ENCODE measurements around the gene PTPRR.

Gene PTPRR

DNA sequence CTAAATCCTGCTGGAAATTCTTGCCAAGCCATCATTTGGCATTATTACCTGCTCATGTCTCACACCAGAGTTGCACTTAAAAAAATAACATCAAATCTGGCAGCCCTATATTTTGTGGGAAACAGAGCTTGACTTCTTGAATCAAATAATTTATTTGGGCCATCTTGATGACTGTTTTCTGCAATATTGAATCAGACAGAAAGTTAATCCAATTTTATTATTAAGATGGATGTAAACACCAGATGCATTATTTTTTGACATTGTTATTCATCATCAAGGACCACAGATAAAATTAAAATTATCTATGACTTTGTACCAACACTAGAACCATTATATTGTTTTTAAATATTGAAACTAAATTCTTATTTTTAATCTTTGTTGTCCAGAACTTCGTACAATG lies 132.9 kb downstream of the PTPRR start:
- DNase-seq, result no peak

DNA sequence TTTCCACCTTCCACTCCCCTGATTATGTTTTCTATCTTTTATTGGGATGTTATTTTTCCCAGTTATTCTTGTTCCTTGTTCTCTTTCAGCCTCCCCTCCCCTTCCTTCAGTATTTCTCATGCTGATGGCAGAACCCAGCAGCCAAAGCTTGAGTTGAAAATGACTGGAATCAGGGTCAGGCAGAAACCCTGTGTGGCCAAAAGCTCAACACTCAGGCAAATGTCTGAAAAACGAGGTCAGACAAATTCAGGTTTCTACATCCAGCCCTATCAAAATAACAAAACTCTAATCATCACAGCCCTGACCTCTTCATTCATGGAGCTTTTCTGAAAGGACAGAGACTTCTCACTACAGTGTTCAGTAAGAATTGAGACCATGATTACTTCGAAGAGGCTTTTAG lies 134.6 kb downstream of the PTPRR start:
- DNase-seq, result no peak

DNA sequence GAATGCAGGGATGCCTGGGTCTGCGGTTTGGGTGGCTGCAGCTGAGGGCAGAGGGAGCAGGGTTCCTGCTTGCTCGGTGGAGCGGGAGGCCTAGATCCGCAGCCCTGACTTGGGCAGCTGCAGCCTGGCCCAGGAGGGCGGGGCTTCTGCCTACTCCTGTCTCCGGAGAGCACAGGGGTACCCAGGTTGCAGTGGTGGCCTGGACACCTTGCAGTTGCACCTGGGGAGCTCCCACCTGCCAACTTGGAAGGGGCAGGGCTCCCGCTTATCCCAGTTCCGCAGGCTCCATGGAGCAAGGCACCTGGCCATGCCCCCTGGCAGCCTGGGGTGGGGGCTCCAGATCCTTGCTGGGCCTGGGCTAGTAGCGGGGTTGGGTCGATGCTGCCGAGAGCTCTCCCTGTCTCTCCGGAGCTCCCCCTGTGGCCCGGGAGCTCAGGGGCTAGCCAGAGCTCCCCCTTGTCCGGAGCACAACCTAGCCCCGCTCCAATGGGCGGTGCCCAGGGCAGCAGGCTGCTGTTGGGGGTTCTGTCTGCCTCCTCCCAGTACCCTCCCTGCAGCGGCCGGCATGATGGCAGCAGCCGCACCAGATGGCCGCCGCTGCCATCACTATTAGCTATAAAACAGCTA lies 136.4 kb downstream of the PTPRR start:
- DNase-seq, result no peak

DNA sequence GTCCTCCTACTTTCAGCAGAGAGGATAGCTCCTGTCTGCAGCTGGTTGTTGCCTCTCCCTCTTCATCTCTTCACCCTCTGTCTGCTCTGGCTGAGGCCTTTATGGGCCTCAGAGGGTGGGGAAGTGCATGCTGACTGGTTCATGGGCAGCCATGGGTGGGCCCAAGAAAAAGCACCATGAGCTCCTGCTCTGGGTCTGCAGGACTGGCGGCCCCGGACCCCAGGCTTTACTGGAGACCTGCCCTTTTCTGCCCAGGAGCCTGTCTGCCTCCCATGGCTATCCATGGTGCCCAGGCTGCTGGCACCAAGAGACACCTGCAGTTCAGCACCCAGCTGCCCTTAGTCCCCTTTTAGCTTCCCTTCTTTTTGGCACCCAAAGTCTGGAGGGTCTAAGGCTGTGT lies 137.1 kb downstream of the PTPRR start:
- DNase-seq, result no peak

DNA sequence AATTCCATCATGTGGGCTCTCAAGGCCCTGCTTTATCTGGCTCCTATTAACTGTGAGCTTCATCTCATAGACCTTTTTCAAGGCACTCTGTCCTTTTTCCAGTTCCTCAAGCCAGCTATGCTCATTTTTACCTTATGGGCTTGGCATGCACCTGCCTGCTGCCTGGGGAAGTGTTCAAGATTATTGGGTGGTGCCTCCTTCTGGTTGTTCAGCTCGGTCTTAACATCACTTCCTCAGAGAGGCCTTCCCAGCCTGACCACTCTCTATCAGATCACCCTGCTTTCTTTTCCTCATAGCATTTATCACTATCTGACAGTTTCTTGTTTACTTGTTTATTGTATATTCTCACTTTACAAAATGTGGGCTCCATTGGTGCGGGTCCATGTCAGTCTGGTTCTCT lies 141.3 kb downstream of the PTPRR start:
- DNase-seq, result no peak

DNA sequence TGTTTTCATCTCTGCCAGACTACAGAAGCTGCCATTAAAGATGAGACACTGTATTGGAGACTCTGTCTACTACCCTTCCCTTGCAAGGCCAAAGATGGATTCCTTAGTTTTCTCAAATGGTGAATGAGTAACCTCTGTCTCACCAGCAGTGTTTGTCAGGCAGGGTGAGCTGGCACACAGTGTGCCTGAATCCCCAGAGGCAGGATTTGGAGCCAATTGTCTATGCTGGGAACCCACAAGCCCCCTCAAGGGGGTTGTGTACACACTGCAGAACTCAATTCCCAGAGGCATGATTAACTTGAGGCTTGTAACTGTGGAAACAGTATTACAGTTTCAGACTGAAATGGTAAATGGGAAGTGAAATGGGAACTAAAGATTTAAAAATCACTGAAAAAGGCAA lies 146.5 kb downstream of the PTPRR start:
- DNase-seq, result no peak

DNA sequence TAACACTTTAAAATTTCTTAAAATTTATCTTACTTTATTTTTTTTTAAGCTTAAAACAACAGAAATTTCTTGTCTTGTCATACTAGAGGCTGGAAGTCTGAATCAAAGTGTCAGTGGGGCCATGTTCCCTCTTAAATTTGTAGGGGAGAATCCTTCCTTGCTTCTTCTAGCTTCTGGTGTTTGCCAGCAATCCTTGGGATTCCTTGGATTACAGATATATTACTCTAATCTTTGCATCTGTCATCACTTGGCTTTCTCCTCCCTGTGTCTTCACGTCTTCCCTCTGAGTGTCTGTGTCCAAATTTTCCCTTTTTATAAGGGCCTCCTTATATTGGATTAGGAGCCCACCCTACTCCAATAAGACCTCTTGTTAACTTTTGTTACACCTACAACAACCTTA lies 147.7 kb downstream of the PTPRR start:
- DNase-seq, result no peak

DNA sequence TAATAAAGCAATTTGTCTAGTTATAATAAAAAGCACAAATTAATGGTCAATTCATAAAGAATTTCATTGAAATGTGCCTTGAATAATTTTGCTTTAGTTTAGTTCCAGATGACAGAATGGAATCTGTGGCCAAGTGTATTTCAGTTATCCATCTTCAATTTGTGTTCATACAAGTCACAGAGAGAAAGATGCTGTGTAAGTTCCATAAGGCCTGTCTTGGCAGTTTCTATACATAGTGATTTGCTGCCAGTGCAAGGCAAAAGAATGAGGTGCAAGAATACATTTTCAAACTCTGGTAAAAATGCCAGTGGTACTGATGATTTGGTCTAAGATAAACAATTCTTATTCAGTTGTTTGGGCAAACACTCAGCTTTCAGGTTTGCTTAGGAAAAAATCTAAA lies 149.0 kb downstream of the PTPRR start:
- no peak for DNase-seq

DNA sequence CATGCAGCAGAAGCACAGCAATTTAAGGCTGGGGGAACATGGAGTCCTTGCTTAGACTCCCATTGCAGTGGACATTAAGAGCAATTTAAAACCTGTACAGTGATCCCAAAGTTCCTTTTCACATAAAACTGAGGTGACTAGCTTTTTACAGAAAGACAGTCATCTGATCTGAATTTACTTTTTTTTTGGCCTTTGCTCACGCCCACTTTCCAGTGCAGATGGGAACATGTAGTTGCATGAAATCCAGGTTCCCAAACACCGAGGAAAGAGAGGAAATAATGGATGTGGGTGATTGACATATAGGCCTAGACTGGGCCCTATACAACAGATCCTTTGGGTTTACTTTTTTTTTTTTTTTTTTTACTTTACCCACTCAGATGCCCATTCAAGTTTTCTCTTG lies 156.9 kb downstream of the PTPRR start:
- no peak for DNase-seq

DNA sequence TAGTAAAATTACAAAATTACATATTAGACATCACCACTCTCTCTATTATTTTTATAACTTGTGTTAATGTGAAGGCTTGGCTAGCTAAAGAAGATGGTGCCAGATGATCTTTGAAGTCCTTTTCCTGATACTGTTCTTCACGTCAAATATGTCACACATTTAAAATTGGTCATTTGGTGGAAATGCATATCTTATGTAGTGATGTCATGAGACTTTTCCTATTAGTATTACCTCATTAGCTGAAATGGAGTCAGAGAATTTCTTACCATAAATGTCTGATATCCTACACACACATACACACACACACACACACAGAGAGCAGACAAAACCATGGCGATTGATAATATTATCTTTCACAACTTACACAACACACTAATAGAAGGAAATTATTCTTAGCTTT lies 158.5 kb downstream of the PTPRR start:
- DNase-seq, result no peak

DNA sequence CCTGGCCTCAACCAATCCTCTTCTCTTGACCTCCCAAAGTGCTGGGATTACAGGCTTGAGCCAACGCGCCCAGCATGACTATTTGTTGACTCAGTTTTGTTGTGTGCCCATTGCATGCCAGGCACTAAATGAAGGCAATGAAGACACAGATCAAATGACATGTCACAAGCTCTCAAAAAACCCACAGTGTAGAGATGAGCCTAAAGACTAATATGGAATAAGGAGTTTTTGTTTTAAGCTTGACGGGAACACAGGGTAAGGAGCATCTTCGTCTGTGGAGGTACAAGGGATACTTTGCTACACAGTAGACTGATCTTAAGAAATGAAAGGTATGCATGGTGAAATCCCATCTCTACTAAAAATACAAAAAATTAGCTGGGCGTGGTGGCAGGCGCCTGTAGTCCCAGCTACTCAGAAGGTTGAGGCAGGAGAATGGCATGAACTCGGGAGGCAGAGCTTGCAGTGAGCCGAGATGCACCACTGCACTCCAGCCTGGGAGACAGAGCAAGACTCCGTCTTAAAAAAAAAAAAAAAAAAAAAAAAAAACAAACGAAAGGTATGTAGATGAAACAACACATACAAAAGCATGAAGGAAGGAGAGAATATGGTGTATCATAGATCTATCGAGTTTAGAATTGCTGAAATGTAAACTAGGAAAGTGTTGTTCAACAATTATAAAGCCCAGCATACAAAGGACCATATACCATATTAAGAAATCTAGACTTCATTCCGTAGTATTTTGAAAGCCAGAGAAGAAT lies 161.2 kb downstream of the PTPRR start:
- no peak for DNase-seq

DNA sequence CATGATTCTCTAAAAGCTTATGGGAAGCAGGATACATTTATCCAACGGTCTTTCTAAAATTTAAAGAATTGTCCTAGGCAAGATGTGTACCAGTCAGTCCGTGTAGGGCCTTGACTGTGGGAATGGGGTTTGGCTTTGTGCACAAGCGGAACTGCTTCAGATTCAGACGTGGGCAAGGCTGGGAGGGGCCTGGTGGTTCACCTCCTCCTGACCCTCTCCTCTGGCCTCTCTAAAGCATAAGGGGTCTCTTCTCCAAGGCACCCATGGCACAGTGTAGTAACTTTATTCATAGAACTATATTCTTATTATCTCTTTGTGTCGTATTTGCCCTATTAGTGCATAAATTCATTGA lies 162.1 kb downstream of the PTPRR start:
- no peak for DNase-seq

DNA sequence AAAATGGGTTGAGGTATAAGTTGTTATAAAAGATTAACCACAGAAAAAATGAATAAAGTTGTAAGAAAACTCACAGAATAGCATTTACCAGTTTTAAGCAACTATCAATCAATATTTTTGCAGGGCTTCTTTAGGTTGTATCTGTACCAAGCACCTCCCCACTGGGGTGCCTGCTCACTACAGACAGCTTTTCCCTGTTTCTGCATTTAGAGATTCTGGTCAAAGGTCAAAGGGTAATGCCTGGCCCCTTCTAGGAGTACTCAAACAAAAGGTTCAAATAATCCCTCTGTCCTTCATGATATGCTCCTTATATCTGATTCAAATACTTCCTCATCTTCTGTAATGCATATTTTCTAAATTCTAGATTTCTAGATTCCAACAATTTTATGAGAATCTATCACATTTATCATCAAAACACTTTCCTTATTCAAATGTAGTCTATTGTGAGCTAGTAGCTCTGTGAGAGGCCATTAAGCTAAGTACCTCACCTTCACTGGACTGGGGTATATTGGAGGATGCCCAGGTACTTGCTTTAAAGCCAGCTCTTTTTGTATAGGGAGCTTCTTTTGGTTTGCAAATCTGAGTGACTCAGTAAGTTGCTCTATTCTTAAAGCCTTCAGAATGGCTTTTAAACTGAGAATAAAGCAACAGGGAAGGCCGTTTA lies 162.6 kb downstream of the PTPRR start:
- DNase-seq, result no peak

DNA sequence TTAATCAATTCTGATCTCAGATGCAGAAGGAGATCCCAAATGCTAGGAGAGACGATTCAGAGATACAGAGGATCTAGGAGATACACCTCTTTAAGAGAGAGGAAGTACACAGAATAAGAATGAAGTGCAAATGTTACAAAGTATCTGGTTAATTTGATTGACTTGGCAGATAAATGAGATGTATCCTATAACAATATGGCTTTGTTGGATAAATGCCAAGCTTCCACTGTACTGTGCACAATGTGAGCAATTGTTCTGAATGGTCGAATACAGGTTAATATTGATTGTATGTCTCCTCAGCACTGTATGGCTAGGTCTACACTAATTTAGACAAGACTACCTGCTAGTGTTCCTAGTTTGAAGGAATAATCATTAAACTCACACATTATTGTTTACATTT lies 163.7 kb downstream of the PTPRR start:
- no peak for DNase-seq

DNA sequence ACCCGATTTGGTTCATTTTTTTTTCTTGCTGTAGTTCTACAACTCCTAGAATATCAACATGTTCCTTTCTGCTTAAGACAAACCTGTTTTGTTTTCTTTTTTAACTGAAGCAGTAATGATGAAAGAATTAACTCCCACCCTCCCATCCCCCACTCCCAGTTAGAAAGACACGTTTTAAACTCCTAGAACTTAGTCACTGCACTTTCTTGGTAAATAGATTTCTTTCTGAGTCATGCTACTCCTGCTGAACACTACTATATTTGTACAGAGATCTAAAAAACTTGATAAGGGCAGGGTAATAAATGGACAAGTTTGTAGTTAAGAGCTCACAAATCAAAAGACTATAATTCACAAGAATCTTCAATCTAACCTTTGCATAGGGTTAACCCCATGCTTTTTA lies 164.4 kb downstream of the PTPRR start:
- DNase-seq, result no peak

DNA sequence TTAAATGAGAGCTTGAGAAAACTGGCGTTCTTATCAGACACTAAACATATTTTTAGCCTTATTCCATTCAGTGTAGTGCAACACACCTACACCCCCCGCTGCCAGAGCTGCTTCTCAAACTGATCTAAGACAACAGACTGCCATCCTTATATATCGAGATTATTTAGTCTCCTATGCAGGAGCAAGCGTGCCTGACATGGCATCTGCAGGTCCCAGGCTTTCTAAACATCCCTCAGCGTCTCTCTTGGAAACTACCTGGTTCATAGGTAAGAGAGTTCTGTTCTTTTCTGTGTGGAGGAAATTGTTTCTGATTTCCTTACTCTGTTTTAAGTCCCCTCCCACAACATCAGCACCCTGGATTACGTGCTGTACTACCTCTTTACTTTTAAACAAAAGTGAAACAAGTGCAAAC lies 166.2 kb downstream of the PTPRR start:
- no peak for DNase-seq

DNA sequence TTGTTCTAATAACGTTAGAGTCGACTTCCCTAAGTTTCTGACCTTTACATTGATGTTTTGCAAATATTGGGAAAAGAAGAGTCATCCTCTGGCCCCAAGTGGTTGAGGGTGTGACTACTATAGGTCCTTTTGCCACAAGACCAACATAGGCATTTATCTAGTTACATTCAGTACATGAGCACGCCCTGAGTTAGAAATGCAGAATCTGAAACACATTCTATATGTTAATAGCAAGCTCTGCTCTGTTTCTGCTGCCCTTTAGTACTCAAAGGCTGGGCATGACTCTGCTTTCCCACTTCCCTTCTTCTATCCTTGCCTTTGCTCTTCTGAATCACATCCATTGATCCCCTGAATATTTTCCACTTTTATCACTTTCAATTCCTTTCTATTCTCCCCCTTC lies 168.2 kb downstream of the PTPRR start:
- DNase-seq, result no peak

DNA sequence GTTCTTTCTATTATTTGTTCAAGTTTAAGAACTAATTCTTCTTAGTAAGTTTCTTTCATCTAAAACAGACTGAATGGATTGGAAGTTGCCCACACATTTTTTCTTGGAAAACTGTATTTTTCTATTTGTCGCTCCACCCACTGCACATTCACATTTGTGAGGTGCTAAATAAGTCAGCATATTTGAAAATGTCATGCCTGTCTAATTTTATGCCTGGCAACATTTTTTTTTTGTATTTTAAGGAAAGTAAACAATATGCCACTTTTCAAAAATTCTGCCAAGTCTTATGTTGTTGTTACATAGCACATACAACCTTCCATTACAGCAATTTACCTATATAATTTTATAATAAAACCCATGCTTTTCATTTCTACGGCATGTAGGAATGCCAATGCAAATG lies 170.6 kb downstream of the PTPRR start:
- DNase-seq, result no peak

DNA sequence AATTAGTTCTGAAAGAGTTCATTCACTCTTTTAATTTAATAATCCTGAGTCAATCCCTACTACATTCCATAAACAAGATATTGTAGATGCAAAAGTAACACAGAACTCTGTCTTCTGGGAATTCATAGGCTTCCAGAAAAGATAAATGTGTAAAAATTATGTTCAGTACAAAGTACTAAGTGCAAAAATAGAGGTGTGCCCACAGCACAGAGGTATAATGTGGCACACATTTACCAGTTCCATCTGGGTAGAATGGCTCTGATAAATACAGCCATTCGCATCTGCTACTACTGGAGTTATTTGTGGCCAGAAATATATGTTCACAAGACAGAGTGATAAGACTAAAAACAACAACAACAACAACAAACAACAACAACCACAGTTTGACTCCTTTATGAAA lies 171.7 kb downstream of the PTPRR start:
- no peak for DNase-seq

DNA sequence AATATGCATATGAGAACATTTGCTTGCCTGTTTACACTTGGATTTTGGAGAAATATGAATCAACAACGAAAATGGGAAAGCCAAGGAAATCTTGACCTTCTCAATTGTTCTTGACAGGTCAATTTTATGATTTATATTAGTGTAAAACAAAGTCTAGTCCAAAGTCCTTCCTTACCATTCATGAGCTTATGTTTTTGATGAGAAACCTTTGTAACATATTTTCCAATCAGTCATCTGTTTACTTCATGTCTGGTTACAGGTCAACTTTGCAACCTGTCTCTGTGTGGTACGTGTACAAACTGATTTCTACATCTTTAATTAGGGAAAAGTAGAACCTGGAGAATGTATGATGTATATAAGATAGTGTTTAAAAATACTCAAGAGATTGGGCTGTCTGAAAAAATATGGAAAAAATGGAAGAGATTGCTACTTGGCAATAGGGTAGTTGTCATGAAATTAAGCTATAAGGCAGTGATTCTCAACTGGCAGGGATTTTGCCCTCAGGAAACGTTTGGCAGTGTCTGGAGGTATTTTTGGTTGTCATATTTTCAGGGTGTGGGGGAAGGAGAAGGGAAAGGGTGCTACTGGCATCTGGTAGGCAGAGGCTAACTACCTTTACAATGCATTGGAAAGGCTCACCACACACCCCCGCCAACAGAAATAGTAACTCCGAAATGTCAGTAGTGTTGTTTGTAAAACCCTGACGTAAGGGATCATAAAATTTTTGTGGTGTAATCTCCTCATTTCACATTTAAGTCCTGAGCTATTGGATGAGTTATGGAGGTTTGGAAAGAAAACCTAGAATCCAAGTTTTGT lies 172.9 kb downstream of the PTPRR start:
- no peak for DNase-seq

DNA sequence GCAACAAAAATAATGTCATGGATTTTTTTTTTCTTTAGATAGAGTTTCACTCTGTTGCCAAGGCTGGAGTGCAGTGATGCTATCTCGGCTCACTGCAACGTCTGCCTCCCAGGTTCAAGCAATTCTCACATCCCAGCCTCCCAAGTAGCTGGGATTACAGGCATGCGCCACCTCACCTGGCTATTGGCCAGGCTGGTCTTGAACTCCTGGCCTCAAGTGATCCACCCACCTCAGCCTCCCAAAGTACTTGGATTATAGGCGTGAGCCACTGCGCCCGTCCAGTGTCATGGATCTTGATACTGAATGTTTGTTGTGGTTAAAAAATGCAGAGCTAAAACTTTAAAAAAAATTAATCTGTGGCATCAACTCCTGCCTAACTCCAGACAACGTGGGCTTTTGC lies 175.5 kb downstream of the PTPRR start:
- no peak for DNase-seq

DNA sequence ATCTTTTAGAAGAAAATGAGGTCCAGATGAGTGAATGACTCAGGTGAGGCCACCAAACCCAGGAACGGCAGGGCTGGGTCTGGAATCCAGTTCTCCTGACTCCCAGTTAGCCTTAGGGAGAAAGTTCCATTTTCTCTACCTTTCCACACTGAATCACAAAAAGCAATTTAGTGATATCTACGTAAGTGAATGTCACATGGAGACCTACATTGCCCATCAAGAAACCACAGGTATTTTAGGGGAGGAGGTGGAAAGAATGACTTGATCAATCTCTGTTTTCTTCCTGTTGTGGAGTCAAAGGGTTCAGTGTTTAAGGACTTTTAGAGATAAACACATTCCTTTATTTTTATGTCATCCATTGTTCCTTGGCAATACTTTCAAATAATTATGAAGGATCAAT lies 176.4 kb downstream of the PTPRR start:
- DNase-seq, result no peak

DNA sequence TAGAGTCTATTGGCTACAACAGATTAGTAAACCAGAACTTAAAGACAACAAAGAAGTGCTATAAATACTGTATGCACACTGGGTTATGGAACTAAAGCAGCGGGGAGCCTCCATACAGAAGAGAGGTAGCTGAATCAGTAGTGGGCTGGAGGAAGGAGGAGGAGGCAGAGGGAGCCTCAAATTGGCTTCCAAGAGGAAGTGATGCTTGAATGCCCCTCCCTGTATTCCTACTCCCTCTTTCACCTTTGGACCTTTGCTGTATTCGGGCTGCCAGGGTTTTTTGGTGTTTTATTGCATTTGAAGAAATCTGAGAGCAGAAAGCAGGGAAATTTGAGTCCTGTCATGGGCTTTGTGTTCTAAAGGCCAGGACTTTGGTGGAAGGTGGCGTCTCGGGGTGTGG lies 179.3 kb downstream of the PTPRR start:
- no peak for DNase-seq

DNA sequence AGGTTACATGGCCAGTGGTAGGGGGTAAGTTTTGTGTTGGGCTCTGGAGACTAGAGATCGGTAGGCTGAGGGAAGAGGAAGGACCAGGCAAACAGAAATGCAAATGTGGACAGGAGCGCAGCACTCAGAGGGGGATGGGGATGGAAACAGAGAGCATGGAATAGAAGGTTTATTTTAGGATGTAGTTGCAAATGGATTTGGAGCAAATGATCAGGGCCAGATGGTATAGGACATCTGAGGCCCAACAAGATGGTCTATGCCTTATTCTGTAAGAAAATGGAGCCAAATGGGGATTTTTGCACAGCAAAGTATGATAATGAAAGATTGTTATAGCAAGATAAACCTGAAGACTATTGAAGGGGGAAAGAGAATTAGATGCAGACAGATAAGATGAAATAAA lies 180.8 kb downstream of the PTPRR start:
- no peak for DNase-seq

Measured in stimulated activated CD4-positive, alpha-beta T cell treated with anti-CD3 and anti-CD28 coated beads, Interleukin-1b, Interleukin-23, amount 100 ng/mL, for 48 hours (primary cell).